Measurements from ENCODE around the gene RAB35. TPM values are rescaled to one million over a fixed set of nuclear protein-coding genes. Genes with fewer than 3 reads are reported as not detected.

RAB35 gene
- total and polyA plus RNA-seq, 7 donors, result 18.9 to 38.7 (median 32.9) TPM

GRCh38 chr12:120089105-120089504 lies 27.4 kb downstream of the RAB35 start:
- DNase-seq (peak in 1 of 2 donors; percentile 10), ATAC-seq (no peak)
- H3K36me3 ChIP-seq (ENCODE audit: insufficient read depth in 1 of 2, low read depth in 1 of 2), result peaks cover 0 to 3% of the 10 kb centered on the region in 2 donors
- H3K27me3 ChIP-seq (ENCODE audit: insufficient read depth in 3 of 3, low read length in 2 of 3), result no peaks in the 10 kb centered on the region
- H3K4me1 ChIP-seq, result peaks cover 28% of the 10 kb centered on the region
- H3K4me3 ChIP-seq, result no peak overlapping the region
- intact Hi-C loops (cut with DNase I), result loop anchor here in 1 of 2 donors (10.0 kb wide), 1 partner anchor 284 kb away; no protein-coding TSS in a partner anchor
- no peak overlapping the region for H3K27ac ChIP-seq
- no peaks in the 10 kb centered on the region for H3K9me3 ChIP-seq
- no peak for TF ChIP-seq CTCF (IDR thresholded peaks at IDR 0.05)
- WGBS, 3 donors, result 26 to 41% (median 28%) methylated on average over 8 of the region's 8 CpGs

- no peaks in the 10 kb centered on the region for H3K9me3 ChIP-seq
- DNase-seq (peak; percentile 99), ATAC-seq (peak; percentile 93 to 97 (median 94))
- TF ChIP-seq CTCF (IDR thresholded peaks at IDR 0.05), result peak; percentile 95
- H3K27me3 ChIP-seq (ENCODE audit: insufficient read depth in 3 of 3, low read length in 2 of 3), result no peaks in the 10 kb centered on the region
- H3K36me3 ChIP-seq (ENCODE audit: insufficient read depth in 1 of 2, low read depth in 1 of 2), result no peaks in the 10 kb centered on the region
- peaks cover 28% of the 10 kb centered on the region for H3K4me1 ChIP-seq
- WGBS, 3 donors, result 0% methylated on average over 55 of the region's 55 CpGs
- intact Hi-C loops (cut with DNase I), result loop anchor here in 1 of 2 donors (2.0 to 10.0 kb wide), 2 partner anchors 98 to 282 kb away; partner anchors contain the start of gene BICDL1
- H3K27ac ChIP-seq, result peak overlapping the region; percentile 89
- H3K4me3 ChIP-seq, result peak overlapping the region; percentile 61
Observed at GRCh38 chr12:120086801-120087621, 29.5 kb downstream of the RAB35 start.

GRCh38 chr12:120085920-120086645 lies 30.5 kb downstream of the RAB35 start:
- peak overlapping the region; percentile 61 for H3K4me3 ChIP-seq
- intact Hi-C loops (cut with DNase I), result loop anchor here in 1 of 2 donors (2.0 to 10.0 kb wide), 2 partner anchors 97 to 281 kb away; partner anchors contain the start of gene BICDL1
- ATAC-seq, result no peak
- H3K27me3 ChIP-seq (ENCODE audit: insufficient read depth in 3 of 3, low read length in 2 of 3), result no peaks in the 10 kb centered on the region
- 65 to 73% (median 67%) methylated on average over 6 of the region's 6 CpGs for WGBS, 3 donors
- H3K36me3 ChIP-seq (ENCODE audit: insufficient read depth in 1 of 2, low read depth in 1 of 2), result no peaks in the 10 kb centered on the region
- no peaks in the 10 kb centered on the region for H3K9me3 ChIP-seq
- peak in 1 of 2 donors; percentile 12 for DNase-seq
- peak overlapping the region; percentile 89 for H3K27ac ChIP-seq
- H3K4me1 ChIP-seq, result peaks cover 23% of the 10 kb centered on the region
- TF ChIP-seq CTCF (IDR thresholded peaks at IDR 0.05), result no peak

- no peak for TF ChIP-seq CTCF (IDR thresholded peaks at IDR 0.05)
Observed at GRCh38 chr12:120081641-120082040, 34.9 kb downstream of the RAB35 start.

More at GRCh38 chr12:120081641-120082040, 34.9 kb downstream of the RAB35 start:
- no peaks in the 10 kb centered on the region for H3K27me3 ChIP-seq (ENCODE audit: insufficient read depth in 3 of 3, low read length in 2 of 3)
- no peak for ATAC-seq
- H3K4me1 ChIP-seq, result peaks cover 5% of the 10 kb centered on the region
- intact Hi-C loops (cut with DNase I), result loop anchor here in 1 of 2 donors (10.0 kb wide), 1 partner anchor 277 kb away; no protein-coding TSS in a partner anchor
- 94 to 98% (median 95%) methylated on average over 2 of the region's 2 CpGs for WGBS, 3 donors
- no peaks in the 10 kb centered on the region for H3K9me3 ChIP-seq
- no peaks in the 10 kb centered on the region for H3K36me3 ChIP-seq (ENCODE audit: insufficient read depth in 1 of 2, low read depth in 1 of 2)
- no peak for DNase-seq
- H3K27ac ChIP-seq, result no peak overlapping the region
- H3K4me3 ChIP-seq, result no peak overlapping the region
